H9 (cell line): ENCODE results near the gene ACOT11. TPM values are rescaled to one million over a fixed set of nuclear protein-coding genes. Genes with fewer than 3 reads are reported as not detected.

Experiments used
- DNase-seq: peaks from one replicate; pipeline ENCODE4 v3.0.0-alpha.2; 2017
- H2AFZ ChIP-seq: one replicate; pipeline ENCODE4 v1.6.1; 2013; ENCODE audit warnings: mild to moderate bottlenecking, low read length, control low read depth, moderate library complexity
- H2AK5ac ChIP-seq: 2 replicates; pipeline ENCODE4 v1.6.1; 2013; ENCODE audit warnings: low read length, control low read depth, mixed read lengths; ENCODE audit not compliant: insufficient read length
- H2BK120ac ChIP-seq: one replicate; pipeline ENCODE4 v1.6.1; 2013; ENCODE audit warnings: low read depth, mild to moderate bottlenecking, low read length, control low read depth, inconsistent platforms; ENCODE audit not compliant: poor library complexity, severe bottlenecking
- H2BK12ac ChIP-seq: 2 replicates; pipeline ENCODE4 v1.6.1; 2013; ENCODE audit warnings: low read length, control low read depth, mixed read lengths, low read depth; ENCODE audit not compliant: insufficient read length
- H2BK15ac ChIP-seq: 2 replicates; pipeline ENCODE4 v1.6.1; 2013; ENCODE audit warnings: low read depth, low read length, control low read depth
- H2BK20ac ChIP-seq: one replicate; pipeline ENCODE4 v1.6.1; 2013; ENCODE audit warnings: low read depth, mild to moderate bottlenecking, low read length, control low read depth, inconsistent platforms; ENCODE audit not compliant: poor library complexity, severe bottlenecking
- H2BK5ac ChIP-seq: 2 replicates; pipeline ENCODE4 v1.6.1; 2013; ENCODE audit warnings: low read length, control low read depth, mixed read lengths; ENCODE audit not compliant: insufficient read length
- H3K14ac ChIP-seq: 2 replicates; pipeline ENCODE4 v1.6.1; 2013; ENCODE audit warnings: low read length, control low read depth; ENCODE audit not compliant: insufficient read depth
- H3K18ac ChIP-seq: 2 replicates; pipeline ENCODE4 v1.6.1; 2013; ENCODE audit warnings: low read depth, mild to moderate bottlenecking, mixed read lengths, low read length, control low read depth; ENCODE audit not compliant: insufficient read length
- H3K23ac ChIP-seq: 2 replicates; pipeline ENCODE4 v1.6.1; 2013; ENCODE audit warnings: low read length, control low read depth, mixed read lengths, low read depth; ENCODE audit not compliant: insufficient read length
- H3K23me2 ChIP-seq: 2 replicates; pipeline ENCODE4 v1.6.1; 2013; ENCODE audit warnings: low read depth, mild to moderate bottlenecking, mixed read lengths, low read length, control low read depth; ENCODE audit not compliant: insufficient read length, poor library complexity, severe bottlenecking
- H3K27ac ChIP-seq: 2 replicates; pipeline ENCODE4 v1.5.1; 2013; ENCODE audit warnings: low read length, control low read depth, mixed read lengths, low read depth; ENCODE audit not compliant: insufficient read length
- H3K27me3 ChIP-seq: 2 replicates; pipeline ENCODE4 v1.6.1; 2013; ENCODE audit warnings: low read length, control low read depth, inconsistent platforms; ENCODE audit not compliant: insufficient read depth
- H3K4ac ChIP-seq: 2 replicates; pipeline ENCODE4 v1.6.1; 2013; ENCODE audit warnings: low read depth, mild to moderate bottlenecking, control low read depth, inconsistent platforms, low read length, moderate library complexity
- H3K4me1 ChIP-seq: 2 replicates; pipeline ENCODE4 v1.6.1; 2013; ENCODE audit warnings: low read length, control low read depth, inconsistent platforms; ENCODE audit not compliant: insufficient read depth
- H3K4me2 ChIP-seq: 2 replicates; pipeline ENCODE4 v1.6.1; 2013; ENCODE audit warnings: low read length, control low read depth, mixed read lengths; ENCODE audit not compliant: insufficient read length, insufficient read depth
- H3K56ac ChIP-seq: 2 replicates; pipeline ENCODE4 v1.6.1; 2013; ENCODE audit warnings: low read depth, mild to moderate bottlenecking, mixed read lengths, low read length, control low read depth; ENCODE audit not compliant: insufficient read length
- H3K79me1 ChIP-seq: 2 replicates; pipeline ENCODE4 v1.6.1; 2013; ENCODE audit warnings: low read depth, mild to moderate bottlenecking, moderate library complexity, low read length, control low read depth, inconsistent platforms; ENCODE audit not compliant: insufficient read depth, poor library complexity, severe bottlenecking
- H3K79me2 ChIP-seq: 2 replicates; pipeline ENCODE4 v1.6.1; 2013; ENCODE audit warnings: low read length, control low read depth, inconsistent platforms; ENCODE audit not compliant: insufficient read depth
- H3K9ac ChIP-seq: 2 replicates; pipeline ENCODE4 v1.6.1; 2013; ENCODE audit warnings: low read length, control low read depth, mixed read lengths; ENCODE audit not compliant: insufficient read length; ENCODE audit errors: extremely low read depth
- H3K9me3 ChIP-seq: one replicate; pipeline ENCODE4 v1.6.1; 2013; ENCODE audit warnings: low read depth, low read length, inconsistent platforms; ENCODE audit not compliant: control insufficient read depth
- H3T11ph ChIP-seq: one replicate; pipeline ENCODE4 v1.6.1; 2013; ENCODE audit warnings: mild to moderate bottlenecking, low read length, control low read depth, inconsistent platforms
- H4K20me1 ChIP-seq: one replicate; pipeline ENCODE4 v1.6.1; 2013; ENCODE audit not compliant: control insufficient read depth, insufficient read length, insufficient read depth
- H4K5ac ChIP-seq: 2 replicates; pipeline ENCODE4 v1.6.1; 2013; ENCODE audit warnings: low read depth, mild to moderate bottlenecking, mixed read lengths, low read length, control low read depth; ENCODE audit not compliant: insufficient read length
- H4K8ac ChIP-seq: replicated peaks from 2 replicates; pipeline ENCODE4 v1.6.1; 2013; ENCODE audit warnings: low read length, control low read depth, mixed read lengths, low read depth; ENCODE audit not compliant: insufficient read length
- H4K91ac ChIP-seq: 2 replicates; pipeline ENCODE4 v1.6.1; 2013; ENCODE audit warnings: low read depth, mild to moderate bottlenecking, moderate library complexity, mixed read lengths, low read length, control low read depth; ENCODE audit not compliant: insufficient read length
- H3K27ac Mint-ChIP-seq, 3 experiments: 2 replicates in 2 of 3; 3 replicates in 1 of 3; pipeline ENCODE4 v1.8.0; 2020 to 2021; ENCODE audit warnings: mixed read lengths in 3 of 3, mild to moderate bottlenecking in 1 of 3, moderate library complexity in 1 of 3
- H3K27me3 Mint-ChIP-seq: 2 replicates; pipeline ENCODE4 v1.8.0; 2021; ENCODE audit warnings: low read depth, mild to moderate bottlenecking, moderate library complexity, mixed read lengths
- H3K36me3 Mint-ChIP-seq, 3 experiments: 2 replicates in 2 of 3; 3 replicates in 1 of 3; pipeline ENCODE4 v1.8.0; 2020 to 2021; ENCODE audit warnings: low read depth in 3 of 3, mixed read lengths in 3 of 3; ENCODE audit not compliant: insufficient read depth in 1 of 3
- H3K4me1 Mint-ChIP-seq, 2 experiments: 2 replicates each; pipeline ENCODE4 v1.8.0; 2020; ENCODE audit warnings: mixed read lengths in 2 of 2
- H3K4me3 Mint-ChIP-seq, 2 experiments: 2 replicates in 1 of 2; 3 replicates in 1 of 2; pipeline ENCODE4 v1.8.0; 2020 to 2021; ENCODE audit warnings: mild to moderate bottlenecking in 2 of 2, mixed read lengths in 2 of 2, moderate library complexity in 1 of 2
- H3K9me3 Mint-ChIP-seq, 2 experiments: 2 replicates in 1 of 2; 3 replicates in 1 of 2; pipeline ENCODE4 v1.8.0; 2020; ENCODE audit warnings: mild to moderate bottlenecking in 2 of 2, mixed read lengths in 2 of 2, moderate library complexity in 1 of 2
- CTCF ChIP-seq: fragments of 200-600 bp; sonication (generic); conservative IDR thresholded peaks from 3 replicates; pipeline ENCODE4 v1.8.0; 2021; ENCODE audit warnings: antibody characterized with exemption, mild to moderate bottlenecking
- WGBS: extraction: QIAGEN DNeasy Blood & Tissue Kit; methylation state at CpG from one replicate; pipeline ENCODE4 v1.1.7; 2013; ENCODE audit warnings: missing lambda C conversion rate, low lambda C conversion rate, mixed read lengths; ENCODE audit not compliant: insufficient read length; ENCODE audit errors: extremely low coverage; 5-methylcytosine and 5-hydroxymethylcytosine counted together
- total RNA-seq: library from RNA; stranded (reverse); gene quantifications from 2 replicates; pipeline ENCODE4 v1.2.1, GENCODE V29; 2021

The ACOT11 gene
- total RNA-seq, 1 experiment from 2014 or later = 4.0 TPM

- H3K9me3 Mint-ChIP-seq = no peaks in the 10 kb centered on the region
- no peak overlapping the region for H3K14ac ChIP-seq
- H3K4ac ChIP-seq = no peak overlapping the region
- no CpG with 5 or more reads among the region's 10 CpGs for WGBS
- H3K9me3 ChIP-seq = no peaks in the 10 kb centered on the region
- no peak overlapping the region for H3K56ac ChIP-seq
- no peaks in the 10 kb centered on the region for H3K23me2 ChIP-seq
- H2BK20ac ChIP-seq = no peak overlapping the region
- H3K27me3 ChIP-seq = no peaks in the 10 kb centered on the region
- H3K4me1 ChIP-seq = no peaks in the 10 kb centered on the region; the same call in 1 of the 2 replicates
- peaks cover 18 to 24% of the 10 kb centered on the region in 2 experiments for H3K4me1 Mint-ChIP-seq
- no peak overlapping the region for H4K5ac ChIP-seq
- H3K23ac ChIP-seq = no peak overlapping the region
- no peak overlapping the region for H4K91ac ChIP-seq
- H3K79me1 ChIP-seq = no peaks in the 10 kb centered on the region
- H3K27me3 Mint-ChIP-seq = no peaks in the 10 kb centered on the region
- H4K20me1 ChIP-seq = no peaks in the 10 kb centered on the region
- no peak overlapping the region for H3K9ac ChIP-seq
- H2AK5ac ChIP-seq = no peak overlapping the region
- no peak for DNase-seq
- H3K79me2 ChIP-seq = no peaks in the 10 kb centered on the region
- no peak overlapping the region; a peak in 1 of 7 replicates for H3K27ac Mint-ChIP-seq
- H2BK120ac ChIP-seq = no peak overlapping the region
- no peak overlapping the region for H3K18ac ChIP-seq
- H3K27ac ChIP-seq = no peak overlapping the region
- no peak overlapping the region for H3K4me2 ChIP-seq
- H4K8ac ChIP-seq = no peak overlapping the region
- no peak overlapping the region for H2AFZ ChIP-seq
- H2BK5ac ChIP-seq = no peak overlapping the region
- H3K4me3 Mint-ChIP-seq = no peak overlapping the region
- no peak overlapping the region for H2BK15ac ChIP-seq
- H3K36me3 Mint-ChIP-seq = peaks cover 0 to 3% (median 0%) of the 10 kb centered on the region in 3 experiments; a peak in 1 of 7 replicates
- no peak overlapping the region for H3T11ph ChIP-seq
- H2BK12ac ChIP-seq = no peak overlapping the region
- TF ChIP-seq CTCF = no peak
Measured at GRCh38 chr1:54593571-54594160, 45.6 kb downstream of the ACOT11 start.
